ENCODE measurements around the gene CRTC1. TPM values are rescaled to one million over a fixed set of nuclear protein-coding genes. Genes with fewer than 3 reads are reported as not detected.

CRTC1 gene
- total RNA-seq, 1 experiment from 2014 or later, result 3.0 TPM

- no peak for DNase-seq (ENCODE audit: low read depth)
These were observed 97.2 kb downstream of the CRTC1 start for GRCh38 chr19:18780631-18781030.

GRCh38 chr19:18781047-18781600 lies 97.6 kb downstream of the CRTC1 start:
- no peak for DNase-seq (ENCODE audit: low read depth)

DNA sequence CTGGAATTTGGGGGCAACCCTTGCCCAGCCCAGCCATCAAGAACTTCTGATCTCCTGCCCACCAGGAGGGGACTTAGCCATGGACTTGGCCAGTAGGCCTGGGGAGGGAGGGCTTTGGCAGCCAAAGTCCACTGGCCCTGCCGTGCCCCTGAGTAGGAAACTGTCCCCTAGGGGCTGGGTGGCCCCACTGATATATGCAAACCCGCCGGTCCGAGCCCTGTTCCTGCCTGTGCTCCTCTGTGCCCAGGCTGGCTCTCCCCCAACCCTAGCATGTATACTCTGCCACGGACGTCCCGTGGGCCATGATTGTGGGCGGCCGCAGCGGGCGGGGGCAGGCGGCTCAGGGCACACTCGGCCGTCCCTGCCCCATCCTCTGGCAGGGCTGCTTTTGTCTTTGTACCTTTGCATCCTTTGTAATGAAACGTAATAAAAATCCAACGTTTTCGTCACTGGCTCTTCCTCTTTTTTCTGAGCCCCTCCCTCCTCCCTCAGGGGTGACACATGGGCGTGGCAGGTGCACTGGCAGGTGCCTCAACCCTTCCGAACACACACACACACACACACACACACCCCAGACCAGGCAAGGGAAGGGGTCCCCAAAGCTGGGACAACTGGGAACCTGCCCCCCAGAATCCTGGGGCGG lies 98.5 kb downstream of the CRTC1 start:
- no peak for DNase-seq (ENCODE audit: low read depth)

GRCh38 chr19:18782559-18783225 lies 99.2 kb downstream of the CRTC1 start:
- no peak for DNase-seq (ENCODE audit: low read depth)

GRCh38 chr19:18783958-18784785 lies 100.7 kb downstream of the CRTC1 start:
- no peak for DNase-seq (ENCODE audit: low read depth)

GRCh38 chr19:18784786-18785120 lies 101.3 kb downstream of the CRTC1 start:
- DNase-seq (ENCODE audit: low read depth), result no peak

GRCh38 chr19:18785179-18786124 lies 102.0 kb downstream of the CRTC1 start:
- no peak for DNase-seq (ENCODE audit: low read depth)

DNA sequence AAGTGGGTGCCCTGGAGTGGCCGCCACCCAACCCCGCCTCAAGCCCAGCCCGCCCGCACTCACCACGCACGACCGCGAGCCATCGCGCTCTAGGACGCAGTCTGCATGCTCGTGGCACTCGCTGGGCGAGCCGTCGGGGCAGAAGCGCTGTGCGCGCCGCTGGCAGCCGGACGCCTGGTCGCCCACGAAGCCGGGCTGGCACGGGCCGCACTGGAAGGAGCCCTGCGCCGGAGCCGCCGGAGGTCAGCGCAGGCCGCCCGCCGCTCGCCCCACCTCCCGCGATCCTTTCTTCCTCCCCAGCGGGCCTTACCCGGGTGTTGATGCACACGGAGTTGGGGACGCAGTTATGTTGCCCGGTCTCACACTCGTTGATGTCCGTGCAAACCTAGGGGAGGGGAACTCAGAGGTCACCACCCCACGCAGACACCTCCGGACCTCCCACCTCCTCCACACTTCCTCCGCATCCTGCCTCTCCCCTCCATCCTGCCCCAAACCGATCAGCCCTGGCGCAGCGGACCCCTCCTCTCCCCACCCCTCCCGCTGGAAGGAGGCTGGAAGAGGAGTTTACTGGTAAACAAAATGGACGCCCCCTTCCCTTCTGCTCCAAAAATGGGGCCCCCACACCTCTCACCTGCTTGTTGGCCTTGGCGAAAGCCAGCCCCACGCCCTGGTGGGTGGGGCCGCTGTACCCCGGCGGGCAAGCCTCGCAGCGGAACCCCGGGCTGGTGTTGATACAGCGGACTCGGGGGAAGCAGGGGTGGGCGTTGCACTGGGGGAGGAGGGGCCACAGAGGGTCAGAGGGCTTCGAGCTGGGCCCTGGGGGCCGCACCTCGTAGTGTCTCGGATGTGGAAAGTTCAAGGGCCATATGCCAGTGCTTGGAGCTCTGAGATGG lies 105.3 kb downstream of the CRTC1 start:
- DNase-seq (ENCODE audit: low read depth), result no peak

DNA sequence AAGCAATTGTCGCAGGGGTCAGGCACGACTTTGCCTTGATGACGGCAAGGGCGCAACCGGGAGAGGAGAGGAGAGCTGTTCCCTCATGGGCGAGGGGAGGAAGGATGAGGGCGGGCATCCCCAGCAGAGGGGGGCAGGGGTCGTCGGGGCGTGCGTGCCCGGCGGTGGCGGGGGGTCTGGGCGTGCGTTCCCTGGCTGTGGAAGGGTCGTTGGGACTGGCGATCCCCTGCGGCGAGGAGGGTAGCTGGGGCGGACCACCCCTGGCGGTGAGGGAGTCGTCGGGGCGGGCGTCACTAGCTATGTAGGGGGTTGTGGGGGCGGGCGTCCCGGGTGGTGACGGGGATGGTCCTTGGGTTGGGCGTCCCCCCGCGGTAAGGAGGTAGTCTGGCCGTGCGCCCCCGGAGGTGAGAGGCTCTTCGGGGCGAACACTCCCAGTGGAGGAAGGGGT lies 106.0 kb downstream of the CRTC1 start:
- no peak for DNase-seq (ENCODE audit: low read depth)

DNA sequence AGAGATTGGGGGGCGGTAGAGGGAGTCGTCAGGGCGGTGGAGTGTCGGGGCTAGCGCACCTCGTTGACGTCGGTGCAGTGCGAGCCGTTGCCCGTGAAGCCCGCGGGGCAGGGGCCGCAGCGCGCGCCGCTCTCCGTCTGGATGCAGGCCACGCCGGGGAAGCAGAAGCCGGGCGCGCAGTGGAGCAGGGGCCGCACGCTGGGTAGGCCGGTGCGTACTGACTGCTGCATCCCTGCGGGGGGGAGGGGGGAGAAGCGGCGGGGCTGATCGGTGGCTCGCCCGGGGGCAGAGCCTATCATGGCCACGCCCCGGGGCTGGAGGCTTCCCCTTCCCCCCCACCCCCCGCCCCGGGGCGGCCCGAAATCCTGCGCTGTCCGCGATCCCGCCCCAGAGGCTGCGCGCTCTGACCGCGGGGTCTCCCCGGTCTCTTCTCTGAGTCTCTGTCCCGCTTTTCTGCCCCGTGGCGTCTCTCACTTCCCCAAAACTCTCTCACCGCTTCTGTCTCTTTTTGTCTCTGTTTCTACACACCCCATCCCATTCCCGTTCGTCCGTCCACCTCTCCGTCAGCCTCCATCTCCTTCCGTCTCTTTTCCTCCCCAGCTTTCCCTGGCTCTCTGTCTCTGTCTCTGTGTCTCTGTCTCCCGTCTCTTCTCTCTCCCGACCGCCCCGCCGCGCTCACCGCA lies 106.5 kb downstream of the CRTC1 start:
- no peak for DNase-seq (ENCODE audit: low read depth)

GRCh38 chr19:18790566-18791314 lies 107.3 kb downstream of the CRTC1 start, which contains the start of gene COMP:
Gene COMP (minus strand): TSS chr19:18791305. CDS start chr19:18791269, 36 bp downstream.
- no peak for DNase-seq (ENCODE audit: low read depth)

DNA sequence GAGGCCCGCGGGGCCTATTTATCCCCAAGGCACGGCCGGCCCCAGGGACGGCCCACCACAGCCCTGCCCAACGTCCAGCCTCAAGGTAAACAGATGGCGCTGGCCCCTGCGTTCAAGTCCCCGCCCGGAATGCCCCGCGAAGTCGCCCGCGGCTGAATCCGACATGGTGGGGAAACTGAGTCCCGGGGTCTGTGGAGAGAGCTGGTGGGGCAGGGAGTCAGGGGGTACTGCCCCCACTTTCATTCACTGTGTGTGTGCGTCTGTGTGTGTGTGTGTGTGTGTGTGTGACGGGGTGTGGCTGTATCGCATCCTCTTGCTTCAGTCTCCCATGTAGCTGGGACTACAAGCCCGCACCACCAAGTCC lies 107.8 kb downstream of the CRTC1 start:
- DNase-seq (ENCODE audit: low read depth), result no peak

DNA sequence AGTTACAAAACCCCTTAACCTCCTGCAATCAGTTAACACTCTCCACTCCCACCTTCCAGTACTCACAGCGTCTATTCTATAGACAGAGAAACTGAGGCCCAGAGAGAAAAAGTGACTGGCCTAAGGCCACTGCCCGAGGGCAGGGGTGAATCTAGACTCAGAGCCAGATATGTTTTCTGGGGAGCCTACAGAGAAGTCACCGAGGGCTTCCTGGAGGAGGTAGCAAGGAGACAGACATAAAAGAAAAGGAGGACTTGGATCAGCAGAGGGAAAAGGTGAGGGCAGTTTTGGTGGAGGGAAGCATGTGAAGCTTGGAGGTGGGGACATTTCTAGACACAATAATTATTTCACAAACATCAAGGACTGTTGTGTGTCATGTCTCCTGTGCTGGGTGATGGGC lies 109.2 kb downstream of the CRTC1 start:
- DNase-seq (ENCODE audit: low read depth), result no peak

GRCh38 chr19:18793144-18794028 lies 109.9 kb downstream of the CRTC1 start:
- DNase-seq (ENCODE audit: low read depth), result no peak

DNA sequence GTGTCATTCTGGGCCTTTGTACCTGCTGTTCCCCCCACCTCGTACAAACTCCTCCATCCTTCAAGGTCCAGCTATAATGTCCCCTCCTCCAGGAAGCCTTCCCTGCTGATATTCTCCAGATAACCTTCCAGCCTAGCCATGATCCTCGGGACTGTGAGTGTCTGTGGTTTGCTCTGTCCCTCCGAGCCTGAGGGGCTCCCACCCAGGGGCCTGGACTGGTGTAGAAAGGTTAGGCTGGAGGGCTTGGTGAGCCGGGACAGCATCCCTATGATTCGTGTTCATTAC lies 110.5 kb downstream of the CRTC1 start:
- no peak for DNase-seq (ENCODE audit: low read depth)

- DNase-seq (ENCODE audit: low read depth), result no peak
These were observed 111.2 kb downstream of the CRTC1 start for GRCh38 chr19:18794692-18795091.

DNA sequence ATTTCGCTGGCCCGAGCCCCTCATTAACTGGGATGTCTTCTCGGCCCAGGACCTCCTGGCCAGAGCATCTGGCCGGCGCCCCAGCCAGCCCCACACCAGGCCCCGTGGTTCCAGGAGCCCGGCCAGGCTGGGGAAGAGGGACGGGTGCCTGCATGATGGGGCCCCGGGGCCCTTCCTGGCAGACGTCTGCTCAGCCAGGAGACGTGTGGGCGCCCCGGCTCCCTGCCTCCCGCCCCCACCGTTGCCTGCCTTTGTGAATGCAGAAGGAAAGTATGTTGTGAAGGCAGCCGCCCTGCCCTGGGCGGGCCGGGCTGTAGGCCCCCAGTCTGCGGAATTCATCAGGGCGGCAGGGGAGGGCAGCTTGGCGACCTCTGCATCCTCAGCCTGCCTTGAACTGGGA lies 112.1 kb downstream of the CRTC1 start:
- no peak for DNase-seq (ENCODE audit: low read depth)

- no peak for DNase-seq (ENCODE audit: low read depth)
These were observed 112.8 kb downstream of the CRTC1 start for GRCh38 chr19:18796239-18796638.
